H1 (cell line): ENCODE results near the gene ZPR1. TPM values are rescaled to one million over a fixed set of nuclear protein-coding genes. Genes with fewer than 3 reads are reported as not detected.

Experiments
- ASH2L ChIP-seq: fragments of 200-600, 300-600 bp; sonication (generic); IDR thresholded peaks from one replicate; pipeline ENCODE4 v1.7.1; 2017; ENCODE audit warnings: low read length
- CEBPB ChIP-seq: IDR thresholded peaks from 2 replicates; pipeline ENCODE4 v1.6.1; 2012; ENCODE audit warnings: low read depth, low read length
- CREB1 ChIP-seq: IDR thresholded peaks from 2 replicates; pipeline ENCODE4 v1.6.1; 2012; ENCODE audit warnings: inconsistent platforms
- FOSL1 ChIP-seq: IDR thresholded peaks from 2 replicates; pipeline ENCODE4 v1.6.1; 2011; ENCODE audit warnings: mild to moderate bottlenecking, low read depth, low read length, moderate library complexity; ENCODE audit not compliant: insufficient read depth
- GABPA ChIP-seq: IDR thresholded peaks from 2 replicates; pipeline ENCODE4 v1.6.1; 2011; ENCODE audit warnings: mild to moderate bottlenecking, low read length, moderate library complexity, borderline replicate concordance; ENCODE audit not compliant: insufficient read depth
- HDAC6 ChIP-seq: IDR thresholded peaks from one replicate; pipeline ENCODE4 v1.7.1; 2012; ENCODE audit warnings: low read depth, mild to moderate bottlenecking, inconsistent platforms, low read length, moderate library complexity
- JUND ChIP-seq: IDR thresholded peaks from 2 replicates; pipeline ENCODE4 v1.6.1; 2011; ENCODE audit warnings: mild to moderate bottlenecking, improper control_type of control experiment, low read length
- KDM4A ChIP-seq: IDR thresholded peaks from one replicate; pipeline ENCODE4 v1.7.1; 2012; ENCODE audit warnings: low read depth, mild to moderate bottlenecking, moderate library complexity, low read length, inconsistent platforms; ENCODE audit not compliant: severe bottlenecking
- KDM5A ChIP-seq: fragments of 200-600 bp; IDR thresholded peaks from 2 replicates; pipeline ENCODE4 v1.7.1; 2012; ENCODE audit warnings: mild to moderate bottlenecking, low read length, inconsistent platforms, mixed read lengths
- POLR2AphosphoS5 ChIP-seq: IDR thresholded peaks from 2 replicates; pipeline ENCODE4 v1.6.1; 2011; ENCODE audit warnings: low read depth, low read length
- SAP30 ChIP-seq: fragments of 300-600 bp; sonication (generic); IDR thresholded peaks from 2 replicates; pipeline ENCODE4 v1.7.1; 2012; ENCODE audit warnings: low read length, moderate library complexity, mild to moderate bottlenecking, inconsistent platforms; ENCODE audit not compliant: insufficient read depth, insufficient replicate concordance
- SIN3A ChIP-seq, 2 experiments: IDR thresholded peaks in 1 of 2; conservative IDR thresholded peaks in 1 of 2; 2 replicates each; pipeline ENCODE4 v1.6.1; 2011 to 2012; ENCODE audit warnings: low read length in 2 of 2, improper control_type of control experiment in 1 of 2, low read depth in 1 of 2, mild to moderate bottlenecking in 1 of 2
- SP1 ChIP-seq: IDR thresholded peaks from 2 replicates; pipeline ENCODE4 v1.6.1; 2011; ENCODE audit warnings: low read depth, low read length
- TAF7 ChIP-seq: optimal IDR thresholded peaks from 2 replicates; pipeline ENCODE3; 2011; ENCODE audit warnings: low read depth, mild to moderate bottlenecking, inconsistent platforms, low read length, moderate library complexity, borderline replicate concordance
- YY1 ChIP-seq: IDR thresholded peaks from 2 replicates; pipeline ENCODE4 v1.6.1; 2011; ENCODE audit warnings: low read depth, mild to moderate bottlenecking, low read length
- polyA plus RNA-seq, 7 experiments: library from polyadenylated mRNA; depleted of rRNA in 3 of 7; stranded (reverse) in 5 of 7; unstranded in 2 of 7; fragments of >200 nt in 5 of 7; fragments of 200-250 nt in 2 of 7; gene quantifications; 1 replicate in 5 of 7; 2 replicates in 1 of 7; 4 replicates in 1 of 7; pipeline versions ENCODE4 v1.2.1 to v1.2.3, GENCODE V29; 2011 to 2013; ENCODE audit warnings: missing spikeins in 2 of 7, mixed read lengths in 2 of 7
- total RNA-seq: library from RNA; stranded (reverse); fragmentation: NEBNext Ultra II Directional; extraction: Animal tissue kit (Norgen Biotek cat#: 25700); gene quantifications from 2 replicates; pipeline ENCODE4 v1.2.1, GENCODE V29; 2021
- TF ChIP-seq, protein P1 (sequence below): IDR thresholded peaks from 2 replicates; pipeline ENCODE4 v1.6.1; 2012; ENCODE audit warnings: low read length, inconsistent platforms
- TF ChIP-seq, protein P2 (sequence below): IDR thresholded peaks from 2 replicates; pipeline ENCODE4 v1.6.1; 2011; ENCODE audit warnings: low read depth, mild to moderate bottlenecking, low read length; ENCODE audit not compliant: insufficient read depth
- TF ChIP-seq, protein P3 (sequence below): IDR thresholded peaks from 2 replicates; pipeline ENCODE4 v1.6.1; 2012; ENCODE audit warnings: inconsistent platforms

The ZPR1 gene
- total and polyA plus RNA-seq, 2 of the 8 experiments (the other 6 are each of a cell fraction or from before 2014, with no cell fraction given), result 36.7 to 70.5 TPM

DNA sequence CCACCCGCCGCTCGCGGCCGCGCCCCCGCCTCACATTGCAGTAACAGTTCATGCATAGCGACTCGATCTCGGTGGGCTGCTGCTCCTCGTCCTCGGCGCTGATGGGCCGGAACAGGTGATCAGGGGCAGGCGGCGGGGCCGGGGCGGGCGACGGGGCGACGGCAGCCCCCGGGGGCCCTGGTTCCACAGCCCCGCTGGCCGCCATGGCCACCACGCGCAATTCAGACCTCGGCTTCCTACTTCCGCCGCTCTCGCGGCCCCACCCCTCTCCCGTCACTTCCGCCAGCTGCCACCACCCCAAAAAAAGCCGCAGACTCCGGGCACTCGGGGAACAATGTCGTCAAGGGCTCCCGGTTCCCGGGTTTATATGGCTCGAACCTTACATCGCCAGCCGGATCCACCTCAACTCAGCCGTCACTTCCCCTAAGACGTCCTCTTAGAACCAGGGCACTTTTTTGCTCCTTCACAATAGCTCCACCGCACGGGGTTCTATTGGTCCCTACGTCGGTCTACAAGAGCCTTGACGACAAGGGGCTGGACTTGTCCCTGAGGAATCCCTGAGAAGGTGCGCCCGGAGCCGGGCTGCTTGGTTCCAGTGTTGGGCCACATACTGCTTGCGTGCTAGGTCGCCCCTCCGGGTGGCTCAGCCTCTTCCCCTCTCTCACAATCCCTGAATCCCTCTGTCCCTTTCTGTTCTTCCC lies at the start of gene ZPR1 (continued):
- TF ChIP-seq TAF7 (peak; percentile 67), SP1 (0 out of 2 replicates have a peak, but pooled peaks have one; percentile 7), KDM5A (0 out of 2 replicates have a peak, but pooled peaks have one; percentile 14), GABPA (peak; percentile 84; the same call in 1 of the 2 replicates), SIN3A (conservative IDR thresholded peaks at IDR 0.05 in 1 of 2, IDR thresholded peaks at IDR 0.05 in 1 of 2; ENCODE audit: low read depth in 1 of 2, low read length in 2 of 2) (peak; percentile 88; a peak in 2 of 4 replicates), POLR2AphosphoS5 (peak; percentile 57; the same call in 1 of the 2 replicates), SAP30 (peak; percentile 56), KDM4A (peak; percentile 71), ASH2L (peak; percentile 55), CEBPB (no peak), FOSL1 (no peak), YY1 (peak; percentile 88; the same call in 1 of the 2 replicates), HDAC6 (no peak), CREB1 (peak; percentile 72), JUND (no peak)
- TF ChIP-seq, protein P1, sequence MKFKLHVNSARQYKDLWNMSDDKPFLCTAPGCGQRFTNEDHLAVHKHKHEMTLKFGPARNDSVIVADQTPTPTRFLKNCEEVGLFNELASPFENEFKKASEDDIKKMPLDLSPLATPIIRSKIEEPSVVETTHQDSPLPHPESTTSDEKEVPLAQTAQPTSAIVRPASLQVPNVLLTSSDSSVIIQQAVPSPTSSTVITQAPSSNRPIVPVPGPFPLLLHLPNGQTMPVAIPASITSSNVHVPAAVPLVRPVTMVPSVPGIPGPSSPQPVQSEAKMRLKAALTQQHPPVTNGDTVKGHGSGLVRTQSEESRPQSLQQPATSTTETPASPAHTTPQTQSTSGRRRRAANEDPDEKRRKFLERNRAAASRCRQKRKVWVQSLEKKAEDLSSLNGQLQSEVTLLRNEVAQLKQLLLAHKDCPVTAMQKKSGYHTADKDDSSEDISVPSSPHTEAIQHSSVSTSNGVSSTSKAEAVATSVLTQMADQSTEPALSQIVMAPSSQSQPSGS, result no peak
- TF ChIP-seq, protein P2, sequence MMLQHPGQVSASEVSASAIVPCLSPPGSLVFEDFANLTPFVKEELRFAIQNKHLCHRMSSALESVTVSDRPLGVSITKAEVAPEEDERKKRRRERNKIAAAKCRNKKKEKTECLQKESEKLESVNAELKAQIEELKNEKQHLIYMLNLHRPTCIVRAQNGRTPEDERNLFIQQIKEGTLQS, result no peak
- TF ChIP-seq, protein P3, sequence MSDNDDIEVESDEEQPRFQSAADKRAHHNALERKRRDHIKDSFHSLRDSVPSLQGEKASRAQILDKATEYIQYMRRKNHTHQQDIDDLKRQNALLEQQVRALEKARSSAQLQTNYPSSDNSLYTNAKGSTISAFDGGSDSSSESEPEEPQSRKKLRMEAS, result peak; percentile 53
- TF ChIP-seq, all 59 proteins: peak for 17
